Nephron progenitor cell (in vitro differentiated cells): ENCODE data around the gene COL18A1.

Experiments
- DNase-seq: peaks from one replicate; pipeline ENCODE4 v3.0.0; 2021
- H3K27ac Mint-ChIP-seq: 2 replicates; pipeline ENCODE4 v1.8.0; 2021; ENCODE audit warnings: mild to moderate bottlenecking, moderate library complexity, mixed read lengths
- H3K27me3 Mint-ChIP-seq: 2 replicates; pipeline ENCODE4 v1.8.0; 2021; ENCODE audit warnings: mild to moderate bottlenecking, low read depth, mixed read lengths; ENCODE audit not compliant: poor library complexity
- H3K36me3 Mint-ChIP-seq: 2 replicates; pipeline ENCODE4 v1.8.0; 2021; ENCODE audit warnings: low read depth, mixed read lengths
- H3K4me1 Mint-ChIP-seq: 2 replicates; pipeline ENCODE4 v1.8.0; 2021; ENCODE audit warnings: mixed read lengths
- H3K4me3 Mint-ChIP-seq: 2 replicates; pipeline ENCODE4 v1.8.0; 2021; ENCODE audit warnings: mild to moderate bottlenecking, moderate library complexity, mixed read lengths
- H3K9me3 Mint-ChIP-seq: 2 replicates; pipeline ENCODE4 v1.8.0; 2021; ENCODE audit warnings: mild to moderate bottlenecking, moderate library complexity, mixed read lengths
- TF ChIP-seq, protein P1 (sequence below): fragments of 200-600 bp; sonication (generic); IDR thresholded peaks from 2 replicates; pipeline ENCODE4 v1.5.0; 2021; ENCODE audit warnings: antibody characterized with exemption

Gene COL18A1

DNA sequence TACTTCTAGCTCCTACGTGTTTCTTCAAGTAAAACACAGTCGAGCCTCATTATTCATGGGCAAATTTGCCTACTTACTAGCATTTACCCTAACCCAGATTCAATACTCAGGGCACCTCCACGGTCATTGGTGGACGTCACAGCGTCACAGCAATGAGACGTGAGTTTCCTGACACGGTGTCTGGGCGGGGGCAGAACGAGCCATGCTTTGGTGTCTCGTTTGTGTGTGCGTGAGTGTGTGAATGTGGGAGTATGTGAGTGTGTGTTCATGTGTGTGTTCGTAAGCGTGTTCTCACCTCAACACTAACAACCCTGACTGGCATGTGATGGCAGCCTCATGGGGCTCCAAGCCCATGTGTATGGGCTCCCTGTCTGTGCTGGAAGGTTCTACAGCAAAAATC is 17.5 kb upstream of the COL18A1 start:
- Mint-ChIP-seq H3K27me3 (peaks cover 15% of the 10 kb centered on the region), H3K36me3 (no peaks in the 10 kb centered on the region), H3K9me3 (no peaks in the 10 kb centered on the region), H3K27ac (no peak overlapping the region), H3K4me1 (peaks cover 40% of the 10 kb centered on the region), H3K4me3 (no peak overlapping the region)
- TF ChIP-seq, protein P1, sequence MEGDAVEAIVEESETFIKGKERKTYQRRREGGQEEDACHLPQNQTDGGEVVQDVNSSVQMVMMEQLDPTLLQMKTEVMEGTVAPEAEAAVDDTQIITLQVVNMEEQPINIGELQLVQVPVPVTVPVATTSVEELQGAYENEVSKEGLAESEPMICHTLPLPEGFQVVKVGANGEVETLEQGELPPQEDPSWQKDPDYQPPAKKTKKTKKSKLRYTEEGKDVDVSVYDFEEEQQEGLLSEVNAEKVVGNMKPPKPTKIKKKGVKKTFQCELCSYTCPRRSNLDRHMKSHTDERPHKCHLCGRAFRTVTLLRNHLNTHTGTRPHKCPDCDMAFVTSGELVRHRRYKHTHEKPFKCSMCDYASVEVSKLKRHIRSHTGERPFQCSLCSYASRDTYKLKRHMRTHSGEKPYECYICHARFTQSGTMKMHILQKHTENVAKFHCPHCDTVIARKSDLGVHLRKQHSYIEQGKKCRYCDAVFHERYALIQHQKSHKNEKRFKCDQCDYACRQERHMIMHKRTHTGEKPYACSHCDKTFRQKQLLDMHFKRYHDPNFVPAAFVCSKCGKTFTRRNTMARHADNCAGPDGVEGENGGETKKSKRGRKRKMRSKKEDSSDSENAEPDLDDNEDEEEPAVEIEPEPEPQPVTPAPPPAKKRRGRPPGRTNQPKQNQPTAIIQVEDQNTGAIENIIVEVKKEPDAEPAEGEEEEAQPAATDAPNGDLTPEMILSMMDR = no peak
- no peak for DNase-seq

GRCh38 chr21:45388011-45388521 is 16.9 kb upstream of the COL18A1 start:
- Mint-ChIP-seq H3K4me1 (peaks cover 44% of the 10 kb centered on the region), H3K4me3 (no peak overlapping the region), H3K27me3 (peaks cover 15% of the 10 kb centered on the region), H3K9me3 (no peaks in the 10 kb centered on the region), H3K27ac (no peak overlapping the region), H3K36me3 (no peaks in the 10 kb centered on the region)
- TF ChIP-seq, protein P1 = no peak
- DNase-seq = no peak

GRCh38 chr21:45388611-45389296 is 16.2 kb upstream of the COL18A1 start:
- DNase-seq = no peak
- Mint-ChIP-seq H3K4me1 (peaks cover 49% of the 10 kb centered on the region), H3K4me3 (no peak overlapping the region), H3K9me3 (no peaks in the 10 kb centered on the region), H3K27me3 (peaks cover 19% of the 10 kb centered on the region), H3K36me3 (no peaks in the 10 kb centered on the region), H3K27ac (no peak overlapping the region)
- TF ChIP-seq, protein P1 = no peak

- no peak overlapping the region for H3K4me3 Mint-ChIP-seq
- H3K4me1 Mint-ChIP-seq = peaks cover 49% of the 10 kb centered on the region
- no peaks in the 10 kb centered on the region for H3K36me3 Mint-ChIP-seq
- no peaks in the 10 kb centered on the region for H3K9me3 Mint-ChIP-seq
- TF ChIP-seq, protein P1 = no peak
- no peak overlapping the region for H3K27ac Mint-ChIP-seq
- no peak for DNase-seq
- H3K27me3 Mint-ChIP-seq = peaks cover 22% of the 10 kb centered on the region
These were observed 14.7 kb upstream of the COL18A1 start for GRCh38 chr21:45390121-45390751.

GRCh38 chr21:45390831-45391742 is 13.9 kb upstream of the COL18A1 start:
- no peak for DNase-seq
- Mint-ChIP-seq H3K36me3 (no peaks in the 10 kb centered on the region), H3K27ac (no peak overlapping the region), H3K4me1 (peaks cover 49% of the 10 kb centered on the region), H3K4me3 (no peak overlapping the region), H3K27me3 (peaks cover 19% of the 10 kb centered on the region), H3K9me3 (no peaks in the 10 kb centered on the region)
- TF ChIP-seq, protein P1 = no peak
